GM12892 (cell line): ENCODE data around the gene ITPKB.

Experiments
- POLR2A ChIP-seq: IDR thresholded peaks from 2 replicates; pipeline ENCODE4 v1.6.1; 2011; ENCODE audit warnings: low read depth, low read length, control low read depth
- POLR2AphosphoS5 ChIP-seq: IDR thresholded peaks from 2 replicates; pipeline ENCODE4 v1.6.1; 2011; ENCODE audit warnings: low read depth, low read length, control low read depth
- TAF1 ChIP-seq: IDR thresholded peaks from 2 replicates; pipeline ENCODE4 v1.6.1; 2011; ENCODE audit warnings: low read depth, mild to moderate bottlenecking, control low read depth, low read length, borderline replicate concordance

GRCh38 chr1:226626577-226626956 lies 112.5 kb downstream of the ITPKB start:
- TF ChIP-seq POLR2AphosphoS5: no peak
- no peak for TF ChIP-seq POLR2A
- TF ChIP-seq TAF1: no peak
